B cell (primary cell): ENCODE data around the gene RNU6-7. TPM values are rescaled to one million over a fixed set of nuclear protein-coding genes. Genes with fewer than 3 reads are reported as not detected.

Experiments
- ATAC-seq: fragments of 200-7000 bp; cut with Tn5 transposase; one replicate; pipeline ENCODE4 v1.10.0; 2021; ENCODE audit warnings: low read depth, mild to moderate bottlenecking, moderate number of reproducible peaks, moderate library complexity
- CTCF ChIA-PET: fragments of 350-600 bp; sonication (Branson Sonifier 250); formaldehyde crosslinking; loops from one replicate; lab custom pipeline; 2021; ENCODE audit warnings: antibody characterized with exemption, inconsistent platforms; lab: Charles Lee
- POLR2A ChIA-PET: fragments of 350-600 bp; sonication (Branson Sonifier 250); formaldehyde crosslinking; loops from one replicate; lab custom pipeline; 2021; ENCODE audit warnings: antibody characterized with exemption; lab: Charles Lee
- DNase-seq: peaks from one replicate; pipeline ENCODE4 v3.0.0; 2013
- H2AFZ ChIP-seq: 2 replicates; pipeline ENCODE4 v1.6.1; 2012; ENCODE audit warnings: mild to moderate bottlenecking, low read depth, low read length; ENCODE audit not compliant: insufficient read depth, poor library complexity, severe bottlenecking
- H3K27ac ChIP-seq, 2 donors: 1 replicate in 1 of 2; 2 replicates in 1 of 2; pipeline ENCODE4 v1.5.1; 2012 to 2013; ENCODE audit warnings: low read length in 2 of 2, mild to moderate bottlenecking in 2 of 2, moderate library complexity in 1 of 2
- H3K27me3 ChIP-seq, 4 experiments: fragments of 200-600 bp in 1 of 4; sonication (generic) in 1 of 4; replicated peaks in 1 of 4; 1 replicate in 2 of 4; 2 replicates in 2 of 4; pipeline versions ENCODE4 v1.6.1 to v1.7.0; 2013 to 2016; ENCODE audit warnings: low read length in 3 of 4, mild to moderate bottlenecking in 2 of 4, mixed read lengths in 1 of 4, moderate library complexity in 1 of 4; ENCODE audit not compliant: insufficient read depth in 4 of 4, control insufficient read depth in 3 of 4; ENCODE audit errors: control extremely low read depth in 1 of 4
- H3K36me3 ChIP-seq, 2 experiments: replicated peaks in 1 of 2; 1 replicate in 1 of 2; 2 replicates in 1 of 2; pipeline versions ENCODE4 v1.6.1 to v1.7.1; 2013; ENCODE audit warnings: low read length in 1 of 2; ENCODE audit not compliant: insufficient read depth in 2 of 2, control insufficient read depth in 1 of 2; ENCODE audit errors: control extremely low read depth in 1 of 2, extremely low read depth in 1 of 2
- H3K4me1 ChIP-seq, 2 donors: fragments of 200-600 bp in 1 of 2; sonication (generic) in 1 of 2; 1 replicate in 1 of 2; 2 replicates in 1 of 2; pipeline versions ENCODE4 v1.5.1 to v1.6.1; 2013 to 2017; ENCODE audit warnings: low read length in 2 of 2; ENCODE audit not compliant: control insufficient read depth in 2 of 2, insufficient read depth in 2 of 2
- H3K4me2 ChIP-seq: replicated peaks from 2 replicates; pipeline ENCODE3; 2012; ENCODE audit warnings: mild to moderate bottlenecking, low read depth, low read length; ENCODE audit not compliant: poor library complexity, severe bottlenecking
- H3K4me3 ChIP-seq, 5 experiments: fragments of 200-600 bp in 1 of 5; sonication (generic) in 1 of 5; 1 replicate in 3 of 5; 2 replicates in 2 of 5; pipeline versions ENCODE4 v1.5.1 to v1.7.0; 2011 to 2016; ENCODE audit warnings: low read length in 4 of 5, mild to moderate bottlenecking in 4 of 5, low read depth in 2 of 5, control low read depth in 1 of 5, moderate library complexity in 1 of 5; ENCODE audit not compliant: insufficient read depth in 1 of 5; ENCODE audit errors: control extremely low read depth in 1 of 5, extremely low read depth in 1 of 5
- H3K79me2 ChIP-seq: fragments of 200-600 bp; sonication (generic); one replicate; pipeline ENCODE4 v1.6.0; 2016; ENCODE audit warnings: low read length; ENCODE audit not compliant: control insufficient read depth, insufficient read depth
- H3K9ac ChIP-seq: fragments of 200-600 bp; sonication (generic); 2 replicates; pipeline ENCODE4 v1.6.1; 2017; ENCODE audit warnings: mild to moderate bottlenecking, low read length, moderate library complexity
- H3K9me3 ChIP-seq, 3 donors: one replicate each; pipeline versions ENCODE4 v1.6.1 to v1.7.1; 2013; ENCODE audit warnings: low read length in 2 of 3; ENCODE audit not compliant: control insufficient read depth in 2 of 3, insufficient read depth in 1 of 3; ENCODE audit errors: control extremely low read depth in 1 of 3
- H4K20me1 ChIP-seq: 2 replicates; pipeline ENCODE4 v1.6.0; 2012; ENCODE audit warnings: mild to moderate bottlenecking, low read length; ENCODE audit not compliant: insufficient read depth, control insufficient read depth, poor library complexity, severe bottlenecking
- H3K27ac Mint-ChIP-seq: one replicate; pipeline ENCODE4 v1.8.0; 2021; ENCODE audit warnings: mixed read lengths
- H3K27me3 Mint-ChIP-seq: one replicate; pipeline ENCODE4 v1.8.0; 2021; ENCODE audit warnings: mixed read lengths
- H3K4me1 Mint-ChIP-seq: one replicate; pipeline ENCODE4 v1.8.0; 2021; ENCODE audit warnings: mixed read lengths
- H3K4me3 Mint-ChIP-seq: one replicate; pipeline ENCODE4 v1.8.0; 2021; ENCODE audit warnings: mixed read lengths
- H3K9me3 Mint-ChIP-seq: one replicate; pipeline ENCODE4 v1.8.0; 2022; ENCODE audit warnings: mixed read lengths; ENCODE audit not compliant: insufficient read depth
- EZH2 ChIP-seq: IDR thresholded peaks from 2 replicates; pipeline ENCODE4 v1.6.1; 2012; ENCODE audit warnings: borderline replicate concordance, low read depth, mild to moderate bottlenecking, moderate library complexity, low read length; ENCODE audit not compliant: insufficient read depth, poor library complexity, severe bottlenecking
- WGBS: methylation state at CpG from one replicate; pipeline ENCODE4 v1.1.5; 2013; ENCODE audit warnings: missing lambda C conversion rate; ENCODE audit not compliant: insufficient coverage; 5-methylcytosine and 5-hydroxymethylcytosine counted together
- intact Hi-C: fragments of 100-400 bp; cut with micrococcal nuclease; formaldehyde crosslinking; loops from one replicate; pipeline ENCODE4 v1.10.0; 2022
- polyA plus RNA-seq: library from polyadenylated mRNA; depleted of rRNA; stranded (reverse); fragments of >200 nt; gene quantifications from 2 replicates; pipeline ENCODE4 v1.2.3, GENCODE V29; 2012
- total RNA-seq, 2 donors: library from RNA; stranded (reverse); fragments of 120-200 nt in 1 of 2; gene quantifications; 1 replicate in 1 of 2; 2 replicates in 1 of 2; pipeline versions ENCODE4 v1.2.3 to v1.2.4, GENCODE V29; 2013 to 2022
- TF ChIP-seq, protein P1 (sequence below): fragments of 200-600 bp; IDR thresholded peaks from one replicate; pipeline ENCODE4 v1.8.0; 2022; ENCODE audit warnings: antibody characterized with exemption, mild to moderate bottlenecking

Gene RNU6-7
- total and polyA plus RNA-seq, 2 donors (not counting 1 experiment from before 2014, with no cell fraction given) = not detected

GRCh38 chr14:32166924-32167323, 34.9 kb upstream of the RNU6-7 start:
- Mint-ChIP-seq H3K27ac (no peak overlapping the region), H3K9me3 (peaks cover 3% of the 10 kb centered on the region), H3K4me3 (no peak overlapping the region), H3K27me3 (no peaks in the 10 kb centered on the region), H3K4me1 (peaks cover 14% of the 10 kb centered on the region)
- no peak overlapping the region for H3K9ac ChIP-seq
- no peak overlapping the region for H3K4me3 ChIP-seq
- H3K27ac ChIP-seq = no peak overlapping the region
- ChIA-PET POLR2A (no interaction called here), CTCF (interaction anchor here (1.1 kb wide), 1 partner anchor 85 kb away, joined by 3 read pairs; no protein-coding TSS in a partner anchor)
- DNase-seq (no peak), ATAC-seq (no peak)
- H3K9me3 ChIP-seq = peaks cover 0 to 3% (median 0%) of the 10 kb centered on the region in 3 donors
- WGBS = no CpG with 5 or more reads among the region's 1 CpG
- H4K20me1 ChIP-seq = no peaks in the 10 kb centered on the region
- H3K79me2 ChIP-seq = no peaks in the 10 kb centered on the region
- no peaks in the 10 kb centered on the region for H3K27me3 ChIP-seq
- peaks cover 12 to 13% of the 10 kb centered on the region in 2 donors for H3K4me1 ChIP-seq
- TF ChIP-seq EZH2 = no peak
- TF ChIP-seq, protein P1, sequence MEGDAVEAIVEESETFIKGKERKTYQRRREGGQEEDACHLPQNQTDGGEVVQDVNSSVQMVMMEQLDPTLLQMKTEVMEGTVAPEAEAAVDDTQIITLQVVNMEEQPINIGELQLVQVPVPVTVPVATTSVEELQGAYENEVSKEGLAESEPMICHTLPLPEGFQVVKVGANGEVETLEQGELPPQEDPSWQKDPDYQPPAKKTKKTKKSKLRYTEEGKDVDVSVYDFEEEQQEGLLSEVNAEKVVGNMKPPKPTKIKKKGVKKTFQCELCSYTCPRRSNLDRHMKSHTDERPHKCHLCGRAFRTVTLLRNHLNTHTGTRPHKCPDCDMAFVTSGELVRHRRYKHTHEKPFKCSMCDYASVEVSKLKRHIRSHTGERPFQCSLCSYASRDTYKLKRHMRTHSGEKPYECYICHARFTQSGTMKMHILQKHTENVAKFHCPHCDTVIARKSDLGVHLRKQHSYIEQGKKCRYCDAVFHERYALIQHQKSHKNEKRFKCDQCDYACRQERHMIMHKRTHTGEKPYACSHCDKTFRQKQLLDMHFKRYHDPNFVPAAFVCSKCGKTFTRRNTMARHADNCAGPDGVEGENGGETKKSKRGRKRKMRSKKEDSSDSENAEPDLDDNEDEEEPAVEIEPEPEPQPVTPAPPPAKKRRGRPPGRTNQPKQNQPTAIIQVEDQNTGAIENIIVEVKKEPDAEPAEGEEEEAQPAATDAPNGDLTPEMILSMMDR = no peak
- no peak overlapping the region for H2AFZ ChIP-seq
- intact Hi-C loops = no loop called here
- H3K36me3 ChIP-seq = no peaks in the 10 kb centered on the region
- H3K4me2 ChIP-seq = no peak overlapping the region

DNA sequence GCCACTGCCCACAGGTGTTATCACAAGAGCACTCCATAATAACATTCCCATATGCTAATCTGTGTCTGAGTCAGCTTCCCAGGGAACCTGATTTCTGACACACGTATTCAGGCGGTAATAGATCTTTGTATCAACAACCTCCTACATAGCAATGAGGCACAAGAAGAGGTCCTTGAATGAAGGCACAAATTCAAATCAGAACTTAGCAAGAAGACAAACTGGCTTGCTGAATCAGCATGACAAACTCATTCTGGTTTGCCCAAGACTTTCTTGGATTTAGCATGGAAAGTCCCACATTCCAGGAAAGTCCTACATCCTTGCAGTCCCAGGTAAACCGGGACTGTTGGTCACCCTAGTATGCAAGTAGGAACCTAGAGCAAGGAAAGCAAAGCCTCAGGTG, 33.9 kb upstream of the RNU6-7 start:
- Histone ChIP-seq H3K4me3 (no peak overlapping the region), H3K4me2 (no peak overlapping the region), H4K20me1 (no peaks in the 10 kb centered on the region), H2AFZ (no peak overlapping the region), H3K79me2 (no peaks in the 10 kb centered on the region), H3K9me3 (no peaks in the 10 kb centered on the region), H3K9ac (no peak overlapping the region), H3K4me1 (peaks cover 12 to 13% of the 10 kb centered on the region in 2 donors), H3K27me3 (no peaks in the 10 kb centered on the region), H3K36me3 (no peaks in the 10 kb centered on the region), H3K27ac (no peak overlapping the region)
- DNase-seq (no peak), ATAC-seq (no peak)
- Mint-ChIP-seq H3K9me3 (peaks cover 3% of the 10 kb centered on the region), H3K4me1 (peaks cover 14% of the 10 kb centered on the region), H3K27ac (no peak overlapping the region), H3K27me3 (no peaks in the 10 kb centered on the region), H3K4me3 (no peak overlapping the region)
- TF ChIP-seq EZH2 = no peak
- TF ChIP-seq, protein P1 = no peak
- WGBS = 100% methylated on average over 3 of the region's 3 CpGs
- intact Hi-C loops = no loop called here
- ChIA-PET POLR2A (no interaction called here), CTCF (interaction anchor here (1.1 kb wide), 1 partner anchor 84 kb away, joined by 3 read pairs; no protein-coding TSS in a partner anchor)
